ENCODE data around the gene ZNF576. TPM values are rescaled to one million over a fixed set of nuclear protein-coding genes. Genes with fewer than 3 reads are reported as not detected.

The ZNF576 gene
- total and polyA plus RNA-seq, 9 of the 15 experiments (the other 6 are each of a cell fraction or from before 2014, with no cell fraction given): 6.8 to 18.2 (median 12.2) TPM

GRCh38 chr19:43595999-43596841, at the start of gene ZNF576, which contains the start of gene IRGQ (continued):
- no peak for TF ChIP-seq ZNF76 (CRISPR knock-in tag; IDR thresholded peaks at IDR 0.05; ENCODE audit: borderline replicate concordance)
- no peak for TF ChIP-seq CEBPB (tag; IDR thresholded peaks at IDR 0.05)
- 0 out of 2 replicates have a peak, but pooled peaks have one; percentile 19 for TF ChIP-seq ZNF561 (CRISPR knock-in tag; conservative IDR thresholded peaks at IDR 0.05)
- TF ChIP-seq, protein P1, sequence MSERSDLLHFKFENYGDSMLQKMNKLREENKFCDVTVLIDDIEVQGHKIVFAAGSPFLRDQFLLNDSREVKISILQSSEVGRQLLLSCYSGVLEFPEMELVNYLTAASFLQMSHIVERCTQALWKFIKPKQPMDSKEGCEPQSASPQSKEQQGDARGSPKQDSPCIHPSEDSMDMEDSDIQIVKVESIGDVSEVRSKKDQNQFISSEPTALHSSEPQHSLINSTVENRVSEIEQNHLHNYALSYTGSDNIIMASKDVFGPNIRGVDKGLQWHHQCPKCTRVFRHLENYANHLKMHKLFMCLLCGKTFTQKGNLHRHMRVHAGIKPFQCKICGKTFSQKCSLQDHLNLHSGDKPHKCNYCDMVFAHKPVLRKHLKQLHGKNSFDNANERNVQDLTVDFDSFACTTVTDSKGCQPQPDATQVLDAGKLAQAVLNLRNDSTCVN (CRISPR knock-in tag; IDR thresholded peaks at IDR 0.05): no peak
- TF ChIP-seq, protein P2, sequence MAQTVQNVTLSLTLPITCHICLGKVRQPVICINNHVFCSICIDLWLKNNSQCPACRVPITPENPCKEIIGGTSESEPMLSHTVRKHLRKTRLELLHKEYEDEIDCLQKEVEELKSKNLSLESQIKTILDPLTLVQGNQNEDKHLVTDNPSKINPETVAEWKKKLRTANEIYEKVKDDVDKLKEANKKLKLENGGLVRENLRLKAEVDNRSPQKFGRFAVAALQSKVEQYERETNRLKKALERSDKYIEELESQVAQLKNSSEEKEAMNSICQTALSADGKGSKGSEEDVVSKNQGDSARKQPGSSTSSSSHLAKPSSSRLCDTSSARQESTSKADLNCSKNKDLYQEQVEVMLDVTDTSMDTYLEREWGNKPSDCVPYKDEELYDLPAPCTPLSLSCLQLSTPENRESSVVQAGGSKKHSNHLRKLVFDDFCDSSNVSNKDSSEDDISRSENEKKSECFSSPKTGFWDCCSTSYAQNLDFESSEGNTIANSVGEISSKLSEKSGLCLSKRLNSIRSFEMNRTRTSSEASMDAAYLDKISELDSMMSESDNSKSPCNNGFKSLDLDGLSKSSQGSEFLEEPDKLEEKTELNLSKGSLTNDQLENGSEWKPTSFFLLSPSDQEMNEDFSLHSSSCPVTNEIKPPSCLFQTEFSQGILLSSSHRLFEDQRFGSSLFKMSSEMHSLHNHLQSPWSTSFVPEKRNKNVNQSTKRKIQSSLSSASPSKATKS (CRISPR knock-in tag; IDR thresholded peaks at IDR 0.05): no peak
- TF ChIP-seq PRPF4 (IDR thresholded peaks at IDR 0.05; ENCODE audit: insufficient read depth, low read depth, low read length, poor library complexity, severe bottlenecking): no peak
- peak; percentile 80; the same call in 1 of the 2 replicates for TF ChIP-seq NR4A1 (CRISPR knock-in tag; IDR thresholded peaks at IDR 0.05)
- TF ChIP-seq NR4A1 (tag; IDR thresholded peaks at IDR 0.05): no peak
- TF ChIP-seq HLTF (IDR thresholded peaks at IDR 0.05): peak; percentile 77; the same call in 1 of the 2 replicates
- TF ChIP-seq SMC3 (conservative IDR thresholded peaks at IDR 0.05; ENCODE audit: insufficient read depth, low read depth, low read length): no peak
- no peak for TF ChIP-seq RBM15 (IDR thresholded peaks at IDR 0.05; ENCODE audit: insufficient read depth, low read length)
- no peak for TF ChIP-seq ZNF583 (CRISPR knock-in tag; IDR thresholded peaks at IDR 0.05)
- TF ChIP-seq ETV5 (CRISPR knock-in tag; IDR thresholded peaks at IDR 0.05; ENCODE audit: low read depth): peak; percentile 61; the same call in 1 of the 2 replicates
- no peak; the same call in 1 of the 2 replicates for TF ChIP-seq ELF1 (tag; IDR thresholded peaks at IDR 0.05)
- no peak for TF ChIP-seq PTTG1 (tag; IDR thresholded peaks at IDR 0.05; ENCODE audit: low read depth)
- TF ChIP-seq MAFG (tag; conservative IDR thresholded peaks at IDR 0.05): no peak
- TF ChIP-seq E2F8 (IDR thresholded peaks at IDR 0.05; ENCODE audit: low read depth, partially characterized antibody): peak; percentile 57
- TF ChIP-seq CREB1 (IDR thresholded peaks at IDR 0.05): peak; percentile 98
- TF ChIP-seq CREB1 (CRISPR knock-in tag; IDR thresholded peaks at IDR 0.05): peak; percentile 99
- no peak for TF ChIP-seq SAFB (IDR thresholded peaks at IDR 0.05; ENCODE audit: borderline replicate concordance, low read depth, low read length)
